HPDE6-E6E7 (cell line): Measurements from ENCODE around the gene SLC25A21.

Experiments used
- DNase-seq: peaks from one replicate; pipeline ENCODE4 v3.0.0; 2011; ENCODE audit warnings: missing footprints; ENCODE audit errors: extremely low spot score

The SLC25A21 gene

GRCh38 chr14:37143475-37143874, 28.9 kb downstream of the SLC25A21 start:
- no peak for DNase-seq

GRCh38 chr14:37142835-37143401, 29.5 kb downstream of the SLC25A21 start:
- DNase-seq = peak; percentile 8

- no peak for DNase-seq
These were observed 32.2 kb downstream of the SLC25A21 start for GRCh38 chr14:37140176-37140575.

GRCh38 chr14:37139710-37140109, 32.7 kb downstream of the SLC25A21 start:
- no peak for DNase-seq

- no peak for DNase-seq
These were observed 33.5 kb downstream of the SLC25A21 start for GRCh38 chr14:37138898-37139297.

GRCh38 chr14:37133284-37133913, 39.0 kb downstream of the SLC25A21 start:
- no peak for DNase-seq

GRCh38 chr14:37131205-37131604, 41.2 kb downstream of the SLC25A21 start:
- no peak for DNase-seq

GRCh38 chr14:37129047-37129446, 43.4 kb downstream of the SLC25A21 start:
- DNase-seq = no peak

GRCh38 chr14:37124614-37125013, 47.8 kb downstream of the SLC25A21 start:
- no peak for DNase-seq

- no peak for DNase-seq
These were observed 49.3 kb downstream of the SLC25A21 start for GRCh38 chr14:37122919-37123639.

- DNase-seq = peak; percentile 32
These were observed 50.1 kb downstream of the SLC25A21 start for GRCh38 chr14:37122288-37122687.

GRCh38 chr14:37118673-37119366, 53.6 kb downstream of the SLC25A21 start:
- DNase-seq = no peak

GRCh38 chr14:37116933-37117849, 55.2 kb downstream of the SLC25A21 start:
- DNase-seq = peak; percentile 46

- no peak for DNase-seq
These were observed 57.0 kb downstream of the SLC25A21 start for GRCh38 chr14:37115406-37115805.

- DNase-seq = no peak
These were observed 57.8 kb downstream of the SLC25A21 start for GRCh38 chr14:37114559-37114958.

GRCh38 chr14:37114002-37114401, 58.4 kb downstream of the SLC25A21 start:
- no peak for DNase-seq

GRCh38 chr14:37098132-37098531, 74.3 kb downstream of the SLC25A21 start:
- DNase-seq = no peak

- no peak for DNase-seq
These were observed 77.9 kb downstream of the SLC25A21 start for GRCh38 chr14:37094502-37094901.

GRCh38 chr14:37093364-37093763, 79.0 kb downstream of the SLC25A21 start:
- no peak for DNase-seq

GRCh38 chr14:37091651-37092050, 80.8 kb downstream of the SLC25A21 start:
- no peak for DNase-seq

GRCh38 chr14:37090026-37090425, 82.4 kb downstream of the SLC25A21 start:
- DNase-seq = no peak
